T-helper 2 cell treated with Interferon-gamma antibody and Interleukin-4, amounts not matched to agents 100 ng/mL and 5 ng/mL, for 36 hours (primary cell): ENCODE results near the gene ASIC2. TPM values are rescaled to one million over a fixed set of nuclear protein-coding genes. Genes with fewer than 3 reads are reported as not detected.

Experiments used
- intact Hi-C: fragments of 100-400 bp; cut with micrococcal nuclease; formaldehyde crosslinking; loops from one replicate; pipeline ENCODE4 v1.15.1; 2023
- total RNA-seq: library from RNA; stranded (reverse); gene quantifications from 2 replicates; pipeline ENCODE4 v1.2.3, GENCODE V29; 2022

ASIC2 gene
- total RNA-seq, 1 donor from 2014 or later = not detected

DNA sequence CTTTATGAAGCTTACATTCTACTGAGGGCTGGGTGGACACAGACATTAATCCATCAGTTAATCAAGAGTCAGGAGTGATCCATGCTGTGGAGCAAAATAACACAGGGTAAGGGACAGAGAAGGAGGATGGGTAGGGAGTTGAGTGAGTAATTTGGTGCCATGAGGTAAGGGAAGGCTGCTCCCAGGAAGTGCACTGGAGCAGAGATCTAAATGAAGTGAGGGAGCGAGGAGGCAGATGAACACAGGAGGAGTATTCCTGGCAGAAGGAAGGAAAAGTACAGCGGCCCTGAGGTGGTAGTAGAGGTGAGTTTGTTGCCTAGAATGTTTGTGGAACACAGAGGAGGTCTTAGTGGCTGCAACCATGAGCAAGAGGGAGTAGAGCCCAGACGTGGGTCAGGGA, 34.8 kb downstream of the ASIC2 start:
- intact Hi-C loops = no loop called here

DNA sequence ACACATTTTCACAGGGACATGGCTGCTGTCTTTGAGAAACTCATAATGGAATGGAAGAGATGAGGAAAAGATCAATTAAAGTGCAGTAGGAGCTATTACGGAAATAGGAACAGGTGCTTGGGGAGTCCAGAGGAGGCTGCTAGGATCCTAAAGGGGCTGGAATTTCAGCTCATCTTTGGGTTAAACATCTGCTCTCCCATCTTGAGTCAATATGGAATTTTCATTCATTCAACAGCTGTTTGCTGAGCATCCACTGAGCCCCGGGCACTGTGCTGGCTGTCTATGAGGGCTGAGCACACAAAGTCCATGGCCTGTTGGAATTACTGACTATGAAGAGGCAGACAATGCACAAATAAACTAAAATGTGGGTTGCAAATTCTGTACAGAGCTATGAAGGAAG, 47.9 kb downstream of the ASIC2 start:
- intact Hi-C loops = no loop called here

DNA sequence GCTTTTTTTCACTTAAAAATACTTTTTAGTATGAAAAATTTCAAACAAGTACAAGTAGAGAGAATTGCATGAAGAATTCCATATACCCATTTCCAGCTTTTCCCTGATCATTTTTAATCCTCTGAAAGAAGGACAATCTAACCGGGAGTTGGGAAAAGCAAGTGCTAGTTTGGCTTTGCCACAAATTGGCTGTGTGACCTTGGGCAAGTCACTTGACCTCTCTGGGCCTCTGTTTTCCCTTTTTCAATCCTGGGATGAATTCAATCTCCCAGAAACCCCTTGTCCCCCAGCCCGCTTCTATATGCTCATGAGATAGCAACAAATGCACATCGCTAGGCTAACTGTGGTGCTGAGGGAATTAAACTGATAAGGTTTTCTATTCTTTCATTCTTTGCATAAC, 49.4 kb downstream of the ASIC2 start:
- intact Hi-C loops = no loop called here

DNA sequence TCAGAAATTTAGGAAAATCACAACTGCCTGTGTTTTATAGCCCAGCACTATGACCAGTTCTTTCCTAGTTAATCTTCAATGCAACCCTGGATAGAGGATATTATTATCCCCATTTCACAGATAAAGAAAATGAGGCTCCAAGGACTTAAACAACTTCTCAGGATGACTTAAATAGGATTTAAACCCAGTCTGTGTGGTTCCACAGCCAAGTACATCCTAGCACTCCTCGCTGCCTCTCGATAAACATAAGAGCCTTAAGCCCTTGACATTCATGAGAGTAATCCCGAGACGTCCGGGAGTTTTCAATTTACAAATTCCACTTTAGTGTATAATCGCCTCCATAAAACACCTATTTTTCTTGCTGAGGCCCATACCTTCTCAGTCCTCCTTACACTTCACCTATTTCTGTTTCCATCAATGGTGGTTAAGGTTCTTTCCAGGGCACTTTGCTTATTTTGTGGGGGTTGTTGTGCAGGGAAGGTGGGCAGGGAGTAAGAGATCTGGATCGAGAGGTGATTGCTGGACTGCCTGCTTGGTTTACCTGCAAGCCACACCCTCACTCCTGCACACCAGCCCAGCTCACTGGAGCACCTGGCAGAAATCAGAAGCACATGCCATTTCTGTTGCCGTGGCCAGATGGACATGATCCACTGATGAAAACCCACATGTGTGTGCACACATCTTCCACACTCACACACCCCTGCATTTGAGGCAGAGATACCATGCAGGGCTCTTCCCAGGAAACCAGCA, 50.5 kb downstream of the ASIC2 start:
- intact Hi-C loops = no loop called here

DNA sequence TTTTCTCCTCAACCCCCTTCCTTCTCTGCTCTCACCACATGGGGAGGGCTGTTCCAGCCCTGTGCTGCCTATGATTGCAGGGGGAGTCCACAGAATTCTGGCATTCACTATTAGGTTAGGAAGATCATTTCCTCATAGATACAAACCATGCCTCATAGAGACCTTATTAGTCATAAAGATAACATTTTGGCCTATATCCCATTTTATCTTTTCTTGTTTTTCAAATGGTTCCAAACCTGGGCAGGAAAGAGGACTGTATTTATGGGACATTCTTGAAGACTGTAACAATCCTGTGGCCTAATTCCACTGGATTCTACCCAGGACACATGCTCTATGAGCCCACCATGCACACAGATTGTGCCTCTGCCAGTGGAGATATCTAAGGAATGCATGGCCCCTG, 51.7 kb downstream of the ASIC2 start:
- intact Hi-C loops = no loop called here

DNA sequence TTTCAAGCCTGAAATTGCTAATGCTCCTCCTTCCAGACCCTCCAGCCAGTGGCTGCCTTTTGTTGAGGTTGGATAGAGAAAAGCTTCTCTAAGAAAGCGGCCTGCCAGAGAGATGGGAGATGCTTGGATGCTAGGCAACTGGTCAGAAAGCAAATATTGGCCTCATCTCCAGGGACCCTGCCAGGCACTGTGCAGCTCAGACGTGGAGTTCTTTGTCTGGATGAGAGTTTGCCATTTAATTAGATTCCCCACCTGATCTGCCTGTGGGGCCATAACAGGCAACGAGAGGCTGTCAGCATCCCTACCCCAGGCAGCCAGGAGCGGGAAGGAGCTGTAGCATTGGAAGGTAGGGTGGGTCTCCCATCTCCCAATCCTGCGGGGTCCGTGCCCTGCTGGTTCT, 52.7 kb downstream of the ASIC2 start:
- intact Hi-C loops = no loop called here

DNA sequence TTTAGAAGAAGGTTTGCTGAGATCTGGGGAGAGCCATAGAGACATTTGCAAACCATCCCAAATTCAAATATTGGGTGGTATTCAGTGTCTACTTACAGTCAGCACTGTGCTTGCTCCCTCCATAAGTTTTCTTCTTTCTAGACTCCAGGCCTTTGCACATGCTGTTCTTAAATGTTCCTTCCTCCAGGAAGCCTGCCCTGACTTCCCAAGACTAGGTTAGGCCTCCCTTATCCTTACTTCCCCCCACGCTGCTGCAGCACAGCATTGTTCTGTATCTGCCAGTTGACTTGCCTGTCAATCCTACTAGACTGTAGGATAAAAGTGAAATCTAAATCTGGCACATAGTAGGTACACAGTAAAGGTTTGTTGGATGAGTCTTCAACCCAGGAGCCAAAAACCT, 53.4 kb downstream of the ASIC2 start:
- intact Hi-C loops = no loop called here

DNA sequence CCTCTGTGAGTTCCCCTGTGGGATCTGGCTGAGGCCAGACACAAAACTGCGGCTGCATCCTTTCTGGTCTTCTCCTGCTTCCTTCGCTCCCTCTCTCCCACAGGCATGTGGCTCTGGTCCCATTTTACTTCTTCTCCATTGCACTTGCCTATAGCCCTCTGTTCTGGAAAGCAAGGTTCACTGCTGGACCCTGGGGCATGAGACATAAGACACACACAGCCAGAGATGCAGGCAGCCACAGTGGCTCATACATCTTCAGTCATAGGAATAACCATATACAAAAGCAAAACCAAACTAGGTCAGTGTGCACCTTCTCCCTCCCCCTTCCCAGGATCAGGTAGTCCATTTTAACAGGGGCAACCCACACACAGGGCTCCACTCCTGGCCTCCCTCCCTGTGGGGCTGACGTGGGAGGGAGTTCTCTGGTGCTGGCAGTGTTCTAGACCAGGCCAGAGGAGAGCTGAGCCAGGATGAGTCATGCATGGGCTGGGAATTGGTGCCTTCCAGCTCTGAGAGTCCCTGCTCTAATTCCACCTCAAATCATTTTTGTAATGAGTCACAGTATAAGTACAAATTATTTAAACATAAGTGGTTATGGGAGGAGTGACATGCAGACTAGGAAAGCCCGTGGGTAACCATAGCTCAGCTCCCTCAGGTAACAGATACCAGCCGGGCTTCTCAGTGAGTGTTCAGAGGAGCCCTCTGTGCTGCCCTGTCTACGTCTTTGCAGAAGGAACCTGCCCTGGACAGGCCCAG, 58.0 kb downstream of the ASIC2 start:
- intact Hi-C loops = no loop called here

DNA sequence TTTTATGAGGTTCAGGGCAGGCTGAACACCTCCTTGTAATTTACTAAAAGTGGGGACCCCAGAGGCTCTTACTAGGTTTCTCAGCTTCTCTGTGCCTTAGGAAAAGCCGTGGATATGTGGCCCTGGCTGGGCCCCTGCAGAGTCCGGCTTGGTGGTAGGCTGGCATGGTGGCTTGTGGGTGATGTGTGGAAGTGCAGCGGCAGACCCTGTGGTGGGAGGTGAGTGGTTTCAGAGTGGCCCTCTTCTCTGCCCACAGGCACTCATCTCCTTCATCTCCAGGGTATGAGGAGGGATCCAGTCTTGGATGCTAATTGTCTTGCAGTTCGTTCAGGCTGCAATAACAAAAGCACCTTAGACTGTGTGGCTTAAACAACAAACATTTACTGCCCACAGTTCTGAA, 58.9 kb downstream of the ASIC2 start:
- intact Hi-C loops = no loop called here

DNA sequence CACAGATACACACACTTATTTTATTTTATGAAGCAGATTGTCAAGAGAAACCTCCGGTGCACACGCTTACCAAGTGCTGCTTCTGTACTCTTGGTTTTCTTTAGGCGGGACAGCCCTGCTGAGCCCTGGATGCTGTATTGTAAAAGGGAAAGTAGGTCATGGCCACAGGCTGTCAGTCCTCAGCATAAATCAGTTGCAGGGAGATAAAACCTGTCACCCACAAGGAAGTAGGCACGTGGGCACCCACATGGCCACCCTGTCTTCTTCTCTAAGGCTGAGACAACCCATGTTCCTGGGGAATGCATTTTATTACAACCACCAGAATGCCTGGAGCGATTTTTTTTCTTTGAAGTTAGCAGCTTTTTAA, 59.3 kb downstream of the ASIC2 start:
- intact Hi-C loops = no loop called here

DNA sequence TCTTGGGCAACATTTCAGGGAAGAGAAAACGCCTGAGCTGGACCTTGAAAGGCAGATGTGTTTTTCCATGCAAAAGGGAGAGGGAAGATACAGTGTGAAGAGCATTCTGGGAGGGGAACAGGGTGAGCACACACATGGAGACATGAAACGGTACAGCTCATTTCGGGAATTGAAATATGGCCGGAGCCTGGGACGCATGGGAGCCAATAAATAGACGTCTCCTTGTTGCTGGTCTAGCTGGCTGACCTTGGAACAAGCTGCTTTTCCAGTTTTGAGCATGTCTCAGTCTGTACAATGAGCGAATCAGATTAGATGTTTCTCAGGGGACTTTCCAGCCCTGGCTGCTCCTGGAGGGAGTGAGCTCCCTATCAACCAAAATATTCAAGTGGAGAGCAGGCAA, 63.6 kb downstream of the ASIC2 start:
- intact Hi-C loops = no loop called here

DNA sequence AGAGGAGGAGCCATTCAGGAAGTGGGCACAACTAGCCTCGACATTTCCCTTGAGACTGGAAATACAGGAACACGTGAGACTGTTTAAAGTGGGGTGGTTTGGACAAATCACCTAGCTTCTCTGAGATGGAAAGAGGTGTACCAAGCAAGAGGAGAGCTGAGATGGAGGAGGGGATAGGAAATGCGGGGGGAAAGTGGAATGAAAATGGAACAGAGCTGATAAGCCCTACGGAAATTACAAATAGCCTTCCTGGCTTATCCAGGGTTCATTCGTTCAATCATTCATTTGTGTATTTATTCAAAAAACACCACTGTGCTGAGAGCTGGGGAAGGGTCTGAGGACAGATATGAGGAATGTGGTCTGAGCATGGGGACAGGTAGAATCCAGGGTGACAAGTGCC, 64.1 kb downstream of the ASIC2 start:
- intact Hi-C loops = no loop called here

DNA sequence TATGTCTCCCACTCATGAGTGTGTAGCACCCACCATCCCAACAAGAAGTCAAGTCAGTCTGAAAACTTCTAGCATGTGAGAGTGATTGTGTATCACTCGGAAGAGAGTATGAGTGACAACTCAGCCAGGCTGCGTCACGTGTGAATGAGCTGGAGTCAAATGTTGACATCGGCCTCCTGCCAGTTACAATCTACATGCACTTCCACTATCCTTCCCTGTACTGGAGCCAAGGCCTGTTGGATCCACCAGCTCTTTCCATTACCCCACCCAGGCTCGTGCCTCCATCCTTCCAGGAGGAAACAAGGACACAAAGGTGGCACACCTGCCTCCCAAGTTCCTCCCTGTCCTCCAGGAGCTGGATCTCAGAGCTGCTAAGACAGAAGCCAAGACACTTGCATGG, 64.5 kb downstream of the ASIC2 start:
- intact Hi-C loops = no loop called here

DNA sequence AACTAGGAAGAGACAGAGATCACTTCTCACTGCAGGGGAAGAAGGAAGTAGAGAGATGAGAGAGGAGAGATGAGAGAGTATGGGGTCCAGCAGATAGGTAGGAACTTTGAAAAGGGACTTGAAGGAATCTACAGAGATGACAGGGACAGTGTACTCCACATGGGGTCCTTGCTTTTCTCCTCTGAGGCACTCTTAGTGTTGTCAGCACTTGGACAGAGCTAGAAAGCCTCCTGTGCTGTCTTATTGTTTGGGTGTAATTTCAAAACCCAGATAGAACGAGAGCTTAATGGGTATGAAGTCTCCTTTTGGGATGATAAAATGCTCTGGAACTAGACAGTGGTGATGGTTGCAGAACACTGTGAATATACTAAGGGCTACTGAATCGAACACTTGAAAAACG, 65.2 kb downstream of the ASIC2 start:
- intact Hi-C loops = no loop called here

DNA sequence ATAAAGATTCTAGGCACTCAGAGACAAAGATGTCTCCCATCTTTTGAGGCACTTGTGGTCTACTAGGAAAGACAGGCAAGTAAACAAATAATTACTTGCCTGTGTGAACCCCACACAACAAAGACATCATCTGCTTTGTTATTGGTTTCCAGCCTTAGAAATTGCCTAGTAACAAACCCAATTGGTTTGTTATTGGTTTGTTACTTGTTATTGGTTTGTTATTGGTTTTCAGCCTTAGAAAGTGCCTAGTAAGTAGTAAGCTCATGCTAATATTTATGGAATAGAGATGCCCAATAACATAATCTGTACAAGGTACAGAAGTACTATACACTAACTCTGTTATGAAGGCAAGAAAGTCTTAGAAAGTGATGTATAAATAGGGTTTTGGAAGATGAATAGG, 67.1 kb downstream of the ASIC2 start:
- intact Hi-C loops = no loop called here

DNA sequence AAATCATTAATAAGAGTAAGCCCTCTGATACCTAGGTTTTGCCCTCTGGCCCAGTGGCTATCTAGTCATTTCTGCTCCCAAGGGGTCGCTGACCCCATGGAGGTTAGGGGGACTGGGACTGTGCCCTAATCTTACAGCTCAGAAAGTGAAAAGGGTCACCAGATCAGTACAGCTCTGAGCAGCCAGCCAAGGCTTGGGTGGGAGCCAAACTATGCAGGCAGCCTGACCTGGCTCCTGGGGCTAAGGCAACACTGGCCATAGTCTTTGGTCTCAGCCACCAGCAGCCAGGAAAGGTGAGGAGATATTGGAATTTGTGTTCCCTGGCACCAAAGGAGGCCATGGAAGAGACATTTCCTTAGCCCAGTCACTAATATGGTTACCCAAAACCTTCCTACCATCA, 67.6 kb downstream of the ASIC2 start:
- intact Hi-C loops = no loop called here

DNA sequence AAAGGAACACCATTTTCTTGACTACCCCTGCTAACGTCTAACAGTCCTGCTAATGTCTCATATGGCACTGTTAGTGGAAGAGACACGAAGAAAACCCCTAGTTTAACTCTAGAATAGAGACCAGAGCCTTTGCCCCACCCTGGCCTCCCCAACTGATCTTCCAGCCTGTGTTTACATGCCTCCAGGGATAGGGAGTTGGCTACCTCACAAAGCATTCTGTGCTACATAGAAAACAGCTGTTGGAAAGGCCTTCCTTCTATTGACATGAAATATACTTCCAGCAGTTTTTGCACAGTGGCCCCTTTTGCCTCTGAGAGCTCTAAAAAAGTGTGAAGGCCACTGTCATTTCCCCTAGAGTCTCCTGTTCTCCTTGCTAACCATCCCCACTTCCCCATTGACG, 73.1 kb downstream of the ASIC2 start:
- intact Hi-C loops = no loop called here

DNA sequence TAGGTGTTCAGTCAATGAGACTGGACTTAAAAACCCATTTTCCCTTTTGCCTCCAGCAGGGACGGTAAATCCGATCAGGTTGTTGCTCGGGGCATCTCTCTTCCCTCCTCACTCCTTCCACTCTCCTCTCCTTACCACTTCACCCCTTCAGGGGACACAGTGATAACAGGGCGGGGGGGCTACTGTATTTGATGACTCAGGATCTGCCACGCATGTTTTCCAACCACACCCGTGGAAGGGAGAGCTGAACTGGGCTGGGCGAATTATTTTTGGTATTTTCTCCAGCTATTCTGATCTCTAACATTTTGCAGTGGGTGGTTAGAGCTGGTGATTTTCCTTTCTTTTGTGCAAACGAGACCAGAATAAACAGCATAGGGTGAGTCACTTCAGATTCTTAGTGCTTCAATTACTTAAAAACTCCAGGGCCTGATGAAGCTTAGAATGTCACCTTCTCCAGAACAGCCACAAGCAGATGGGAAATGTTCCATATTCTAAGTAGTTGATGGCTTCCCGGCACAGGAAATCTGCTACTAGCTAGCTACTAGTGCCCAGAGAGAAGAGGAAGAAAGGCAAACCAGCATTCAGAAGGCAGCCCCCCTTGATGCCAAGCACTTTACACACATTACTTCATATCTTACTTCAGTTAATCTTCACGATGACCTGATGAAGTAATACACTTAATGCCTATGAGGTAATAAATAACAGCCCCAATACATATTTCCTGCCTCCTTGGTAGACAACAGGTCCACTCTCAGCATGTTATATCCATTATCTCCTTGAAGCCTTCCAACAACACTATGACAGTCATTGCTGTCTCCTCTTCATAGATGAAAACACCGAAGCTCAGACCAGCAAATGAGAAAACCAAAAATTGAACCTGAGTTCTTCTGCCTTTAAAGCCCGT, 74.1 kb downstream of the ASIC2 start:
- intact Hi-C loops = no loop called here

DNA sequence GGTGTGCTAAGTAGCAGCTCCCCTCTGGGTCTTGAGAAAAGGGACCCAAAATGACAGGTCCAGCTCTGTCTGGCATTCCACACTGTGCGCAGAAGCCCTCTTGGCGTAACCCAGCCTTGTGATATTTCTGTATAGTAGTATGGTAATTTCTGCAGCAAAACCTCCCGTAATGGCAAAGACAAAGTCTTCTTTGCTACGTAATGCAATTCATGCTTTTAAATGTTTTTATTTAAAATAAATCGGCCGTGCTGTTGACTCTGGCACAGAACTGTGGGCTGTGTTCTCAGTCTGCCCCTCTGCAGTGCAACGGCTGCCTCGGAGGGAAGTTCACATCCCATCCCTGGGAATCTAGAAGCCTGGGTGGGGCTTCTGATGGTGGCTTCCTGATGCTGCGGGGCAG, 75.2 kb downstream of the ASIC2 start:
- intact Hi-C loops = no loop called here

DNA sequence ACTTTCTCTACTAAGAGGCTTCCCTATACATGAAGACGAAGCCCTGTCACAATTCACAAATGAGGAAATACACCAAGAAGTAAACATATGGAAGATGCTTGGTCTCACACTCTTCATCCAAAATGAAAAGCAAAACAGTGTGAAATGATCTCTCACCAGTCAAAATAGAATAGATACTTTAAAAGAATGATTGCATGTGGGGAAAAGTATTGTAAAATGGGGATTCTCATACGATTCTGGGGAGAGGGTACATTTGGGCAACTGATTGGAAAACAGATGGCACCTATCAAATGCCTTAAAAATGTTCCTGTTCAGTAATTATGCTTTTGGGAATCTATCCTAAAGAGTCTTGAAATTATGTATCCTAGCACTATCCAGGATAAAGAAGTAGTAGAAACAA, 78.1 kb downstream of the ASIC2 start:
- intact Hi-C loops = no loop called here

DNA sequence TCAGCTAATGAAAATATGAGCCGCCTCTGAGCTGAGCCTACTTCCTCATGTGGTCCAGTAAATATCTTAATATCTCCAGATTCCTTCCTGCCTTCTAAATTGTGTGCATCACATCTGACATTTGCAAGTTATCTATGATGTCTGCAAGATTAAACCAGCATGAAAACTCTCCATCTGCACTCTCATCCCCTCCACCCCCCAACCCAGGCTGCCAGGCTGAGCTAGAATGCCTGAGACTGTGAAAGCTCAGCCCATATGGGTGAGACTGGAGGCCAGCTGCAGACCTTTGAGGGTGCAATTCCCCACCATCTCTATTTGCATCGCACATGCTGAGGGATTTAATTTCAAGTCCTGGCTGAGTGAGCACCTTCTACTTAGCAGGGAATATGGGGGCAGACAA, 82.8 kb downstream of the ASIC2 start:
- intact Hi-C loops = no loop called here

DNA sequence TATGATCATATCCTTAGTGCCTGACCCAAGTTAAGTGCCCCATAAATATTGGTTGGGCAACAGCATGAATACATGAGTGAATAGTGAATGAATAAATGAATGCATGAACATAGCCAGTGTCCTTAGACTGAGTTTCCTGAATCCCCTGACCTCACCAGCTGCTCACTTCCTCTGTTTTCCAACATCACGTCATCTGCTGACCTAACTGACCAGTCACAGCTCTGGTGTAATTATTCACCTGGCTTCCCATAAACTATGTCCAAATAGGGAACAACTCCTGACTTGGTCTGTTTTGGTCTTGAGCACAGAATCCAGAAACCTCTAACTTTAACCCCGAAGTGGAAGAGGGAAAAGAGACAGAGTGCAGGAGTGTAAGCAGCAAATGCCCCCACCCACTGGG, 83.4 kb downstream of the ASIC2 start:
- intact Hi-C loops = no loop called here
